GM12878 (cell line): Measurements from ENCODE around the gene CETP. TPM values are rescaled to one million over a fixed set of nuclear protein-coding genes. Genes with fewer than 3 reads are reported as not detected.

ENCODE experiments used
- ATAC-seq: fragments of 200-7000 bp; cut with Tn5 transposase; 3 replicates; pipeline ENCODE4 v1.9.1; 2020; ENCODE audit warnings: mild to moderate bottlenecking, moderate library complexity
- BruUV-seq: library from RNA; stranded (reverse); fragments of 400-500 nt; replicated peaks from 2 replicates; lab custom pipeline; 2021; lab: Mats Ljungman, UMichigan
- CTCF ChIA-PET: fragments of 300-600 bp; sonication (Branson Sonifier 250); formaldehyde crosslinking; extraction: SDS; loops from one replicate; lab custom pipeline; 2021; ENCODE audit warnings: inconsistent platforms; lab: Yijun Ruan, JAX
- POLR2A ChIA-PET: fragments of 350-600 bp; formaldehyde crosslinking; extraction: SDS; loops from one replicate; lab custom pipeline; 2021; ENCODE audit warnings: inconsistent platforms; lab: Charles Lee
- RAD21 ChIA-PET: fragments of 300-600 bp; sonication (Branson Sonifier 250); formaldehyde crosslinking; loops from one replicate; lab custom pipeline; 2023; ENCODE audit warnings: antibody characterized with exemption; ENCODE audit not compliant: unreplicated experiment; lab: Charles Lee
- SMC1A ChIA-PET: fragments of 300-600 bp; sonication (Branson Sonifier 250); formaldehyde crosslinking; loops from one replicate; lab custom pipeline; 2023; ENCODE audit not compliant: unreplicated experiment, uncharacterized antibody; lab: Charles Lee
- DNase-seq: peaks from one replicate; pipeline ENCODE4 v3.0.0-alpha.2; 2011; ENCODE audit warnings: low read depth, low spot score
- FAIRE-seq: peaks from 3 replicates; lab custom pipeline; 2011; peaks lifted over from hg19 to GRCh38; lab: Jason Lieb, UNC
- H2AFZ ChIP-seq: 2 replicates; pipeline ENCODE4 v1.6.0; 2011; ENCODE audit warnings: low read depth, low read length, control low read depth; ENCODE audit not compliant: control insufficient read depth
- H3K27ac ChIP-seq: 2 replicates; pipeline ENCODE4 v1.5.1; 2011; ENCODE audit warnings: control low read depth; ENCODE audit not compliant: control insufficient read depth, insufficient read depth
- H3K27me3 ChIP-seq, 2 experiments: replicated peaks in 1 of 2; 2 replicates each; pipeline versions ENCODE4 v1.6.0 to v1.6.1; 2011; ENCODE audit warnings: low read length in 1 of 2; ENCODE audit not compliant: control insufficient read depth in 2 of 2, insufficient read depth in 2 of 2
- H3K36me3 ChIP-seq, 2 experiments: 2 replicates each; pipeline ENCODE4 v1.5.1; 2011; ENCODE audit warnings: low read length in 1 of 2; ENCODE audit not compliant: control insufficient read depth in 2 of 2, insufficient read depth in 2 of 2
- H3K4me1 ChIP-seq: 2 replicates; pipeline ENCODE4 v1.6.1; 2011; ENCODE audit warnings: mild to moderate bottlenecking, low read length, moderate library complexity, mixed read lengths; ENCODE audit not compliant: control insufficient read depth, insufficient read depth
- H3K4me2 ChIP-seq: 2 replicates; pipeline ENCODE4 v1.6.0; 2011; ENCODE audit warnings: control low read depth; ENCODE audit not compliant: control insufficient read depth, insufficient read depth
- H3K4me3 ChIP-seq: fragments of 200-600 bp; sonication (generic); 2 replicates; pipeline ENCODE4 v1.5.1; 2016
- H3K79me2 ChIP-seq: 2 replicates; pipeline ENCODE4 v1.6.0; 2011; ENCODE audit warnings: low read length; ENCODE audit not compliant: control insufficient read depth, insufficient read depth
- H3K9ac ChIP-seq: 2 replicates; pipeline ENCODE4 v1.8.0; 2011; ENCODE audit warnings: low read length, control low read depth, mixed read lengths; ENCODE audit not compliant: control insufficient read depth, insufficient read depth
- H3K9me3 ChIP-seq: replicated peaks from 3 replicates; pipeline ENCODE4 v1.5.1; 2011; ENCODE audit warnings: mild to moderate bottlenecking, low read length; ENCODE audit not compliant: control insufficient read depth, insufficient read depth
- H4K20me1 ChIP-seq: 2 replicates; pipeline ENCODE4 v1.6.0; 2011; ENCODE audit not compliant: control insufficient read depth, insufficient read depth
- BACH1 ChIP-seq: fragments of 450-650 bp; IDR thresholded peaks from 2 replicates; pipeline ENCODE4 v1.6.1; 2017; ENCODE audit warnings: mild to moderate bottlenecking, borderline replicate concordance
- BCL11A ChIP-seq: IDR thresholded peaks from 2 replicates; pipeline ENCODE4 v1.6.1; 2011; ENCODE audit warnings: low read depth, low read length
- BMI1 ChIP-seq: fragments of 450-650 bp; IDR thresholded peaks from 2 replicates; pipeline ENCODE4 v1.6.1; 2016; ENCODE audit warnings: mild to moderate bottlenecking, moderate library complexity, borderline replicate concordance
- CBFB ChIP-seq: IDR thresholded peaks from 2 replicates; pipeline ENCODE4 v1.6.1; 2016; ENCODE audit warnings: antibody characterized with exemption, low read depth
- FOS ChIP-seq: IDR thresholded peaks from 3 replicates; pipeline ENCODE4 v1.6.1; 2011; ENCODE audit warnings: borderline replicate concordance; ENCODE audit not compliant: insufficient read length; ENCODE audit errors: extremely low read depth
- NFYB ChIP-seq: IDR thresholded peaks from 2 replicates; pipeline ENCODE4 v1.6.1; 2011; ENCODE audit warnings: low read depth, mild to moderate bottlenecking, low read length, improper control_type of control experiment, moderate library complexity; ENCODE audit not compliant: insufficient read depth
- PAX5 ChIP-seq: IDR thresholded peaks from 2 replicates; pipeline ENCODE4 v1.6.1; 2011; ENCODE audit warnings: low read depth, low read length, borderline replicate concordance
- PML ChIP-seq: IDR thresholded peaks from 2 replicates; pipeline ENCODE4 v1.6.1; 2012; ENCODE audit warnings: low read length, inconsistent platforms
- POLR2A ChIP-seq: IDR thresholded peaks from 2 replicates; pipeline ENCODE4 v1.6.1; 2011; ENCODE audit warnings: low read depth, mild to moderate bottlenecking, low read length
- POLR2AphosphoS2 ChIP-seq: IDR thresholded peaks from 2 replicates; pipeline ENCODE4 v1.6.1; 2011; ENCODE audit warnings: low read depth, mild to moderate bottlenecking, low read length, improper control_type of control experiment, moderate library complexity
- POLR2AphosphoS5 ChIP-seq: IDR thresholded peaks from 2 replicates; pipeline ENCODE4 v1.6.1; 2011; ENCODE audit warnings: mild to moderate bottlenecking, low read length, inconsistent platforms
- RAD21 ChIP-seq: IDR thresholded peaks from 2 replicates; pipeline ENCODE4 v1.6.1; 2011; ENCODE audit warnings: mild to moderate bottlenecking, low read depth, low read length, moderate library complexity; ENCODE audit not compliant: insufficient read depth
- SMAD5 ChIP-seq: IDR thresholded peaks from 2 replicates; pipeline ENCODE4 v1.6.1; 2016; ENCODE audit warnings: antibody characterized with exemption, low read depth
- SREBF2 ChIP-seq: IDR thresholded peaks from 2 replicates; pipeline ENCODE4 v1.6.1; 2012; ENCODE audit warnings: mild to moderate bottlenecking, low read length
- WGBS: methylation state at CpG from one replicate; pipeline ENCODE4 v1.1.6; 2016; ENCODE audit warnings: low lambda C conversion rate; ENCODE audit not compliant: insufficient replicate concordance, insufficient coverage; ENCODE audit errors: missing lambda C conversion rate; 5-methylcytosine and 5-hydroxymethylcytosine counted together
- in situ Hi-C: fragments of 300-500 bp; cut with MboI; formaldehyde crosslinking; loops from 9 replicates; pipeline ENCODE4 v1.14.3; 2018; ENCODE audit warnings: mixed read lengths
- intact Hi-C: fragments of 100-400 bp; cut with micrococcal nuclease; formaldehyde crosslinking; loops from one replicate; pipeline ENCODE4 v1.14.2; 2022; ENCODE audit not compliant: unreplicated experiment
- polyA plus RNA-seq, 11 experiments: library from polyadenylated mRNA; depleted of rRNA in 4 of 11; unstranded in 6 of 11; stranded (reverse) in 5 of 11; fragments of >200 nt; fragmentation: Nextera tagmentation in 4 of 11; fragmentation: Illumina TruSeq in 1 of 11; extraction: Ambion mirVana in 4 of 11; extraction: Trizol in 1 of 11; gene quantifications; 1 replicate in 1 of 11; 2 replicates in 10 of 11; pipeline versions ENCODE4 v1.2.1 to v1.2.3, GENCODE V29; 2011 to 2016; ENCODE audit warnings: inconsistent platforms in 2 of 11, missing spikeins in 2 of 11, low read depth in 1 of 11
- total RNA-seq, 4 experiments: library from RNA; depleted of rRNA in 3 of 4; stranded (reverse); fragments of >200 nt in 3 of 4; fragmentation: Illumina TruSeq in 1 of 4; extraction: Trizol in 1 of 4; gene quantifications; 2 replicates each; pipeline versions ENCODE4 v1.2.1 to v1.2.3, GENCODE V29; 2013 to 2021
- TF ChIP-seq, protein P1 (sequence below): fragments of 450-650 bp; IDR thresholded peaks from 2 replicates; pipeline ENCODE4 v1.6.1; 2017; ENCODE audit warnings: antibody characterized with exemption, mild to moderate bottlenecking, moderate library complexity
- TF ChIP-seq, protein P2 (sequence below): fragments of 450-650 bp; IDR thresholded peaks from 2 replicates; pipeline ENCODE4 v1.6.1; 2014; ENCODE audit warnings: mild to moderate bottlenecking

The CETP gene
- total and polyA plus RNA-seq, 10 of the 15 experiments (the other 5 are each of a cell fraction or from before 2014, with no cell fraction given), result 1.2 to 6.4 (median 2.1) TPM

DNA sequence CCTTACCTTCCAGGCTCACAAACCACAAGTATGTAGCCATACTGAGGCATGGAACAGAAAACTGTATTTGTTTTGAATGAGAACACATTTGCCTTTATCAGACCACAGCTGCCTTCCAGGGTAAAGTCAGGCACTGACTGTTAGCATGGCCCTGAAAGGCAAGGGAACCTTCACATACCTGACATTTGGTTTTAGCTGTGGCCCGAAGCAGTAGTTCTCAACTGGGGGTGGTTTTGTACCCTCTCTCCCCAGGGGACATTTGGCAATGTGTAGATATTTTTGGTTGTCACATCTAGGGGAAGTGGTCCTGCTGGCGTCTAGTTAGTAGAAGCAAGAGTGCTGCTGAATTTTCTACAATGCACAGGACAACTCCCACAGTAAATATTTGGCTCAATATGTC, 20.7 kb upstream of the CETP start (continued):
- peak; percentile 87 for TF ChIP-seq POLR2AphosphoS5
- no peak for TF ChIP-seq RAD21
- TF ChIP-seq POLR2AphosphoS2, result peak; percentile 68
- TF ChIP-seq, protein P1, sequence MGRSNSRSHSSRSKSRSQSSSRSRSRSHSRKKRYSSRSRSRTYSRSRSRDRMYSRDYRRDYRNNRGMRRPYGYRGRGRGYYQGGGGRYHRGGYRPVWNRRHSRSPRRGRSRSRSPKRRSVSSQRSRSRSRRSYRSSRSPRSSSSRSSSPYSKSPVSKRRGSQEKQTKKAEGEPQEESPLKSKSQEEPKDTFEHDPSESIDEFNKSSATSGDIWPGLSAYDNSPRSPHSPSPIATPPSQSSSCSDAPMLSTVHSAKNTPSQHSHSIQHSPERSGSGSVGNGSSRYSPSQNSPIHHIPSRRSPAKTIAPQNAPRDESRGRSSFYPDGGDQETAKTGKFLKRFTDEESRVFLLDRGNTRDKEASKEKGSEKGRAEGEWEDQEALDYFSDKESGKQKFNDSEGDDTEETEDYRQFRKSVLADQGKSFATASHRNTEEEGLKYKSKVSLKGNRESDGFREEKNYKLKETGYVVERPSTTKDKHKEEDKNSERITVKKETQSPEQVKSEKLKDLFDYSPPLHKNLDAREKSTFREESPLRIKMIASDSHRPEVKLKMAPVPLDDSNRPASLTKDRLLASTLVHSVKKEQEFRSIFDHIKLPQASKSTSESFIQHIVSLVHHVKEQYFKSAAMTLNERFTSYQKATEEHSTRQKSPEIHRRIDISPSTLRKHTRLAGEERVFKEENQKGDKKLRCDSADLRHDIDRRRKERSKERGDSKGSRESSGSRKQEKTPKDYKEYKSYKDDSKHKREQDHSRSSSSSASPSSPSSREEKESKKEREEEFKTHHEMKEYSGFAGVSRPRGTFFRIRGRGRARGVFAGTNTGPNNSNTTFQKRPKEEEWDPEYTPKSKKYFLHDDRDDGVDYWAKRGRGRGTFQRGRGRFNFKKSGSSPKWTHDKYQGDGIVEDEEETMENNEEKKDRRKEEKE, result 0 out of 2 replicates have a peak, but pooled peaks have one; percentile 37
- TF ChIP-seq CBFB, result peak; percentile 17; the same call in 1 of the 2 replicates
- peak; percentile 65 for TF ChIP-seq POLR2A
- TF ChIP-seq PAX5, result peak; percentile 37; the same call in 1 of the 2 replicates

DNA sequence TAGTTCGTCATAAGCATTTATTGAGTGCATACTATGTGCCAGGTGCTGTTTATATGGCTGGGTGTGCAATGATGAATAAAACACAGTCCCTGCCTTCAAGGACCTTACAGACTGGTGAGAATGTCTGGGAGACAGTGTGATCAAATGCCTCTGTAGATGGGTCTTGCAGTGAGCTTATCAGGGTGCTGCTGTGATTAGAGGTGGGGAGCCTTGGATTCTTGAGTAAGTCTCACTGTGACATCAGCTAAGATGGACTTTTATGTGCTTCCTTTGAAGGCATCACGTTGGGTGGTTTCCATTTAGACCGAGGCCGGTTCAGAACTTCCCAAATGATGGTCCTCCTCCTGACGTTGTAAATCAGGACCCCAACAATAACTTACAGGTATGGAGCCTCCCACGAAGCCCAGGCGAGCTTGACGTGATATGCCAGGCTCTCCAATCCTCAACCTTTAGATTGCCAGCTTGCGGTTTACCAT, 19.9 kb upstream of the CETP start:
- H3K79me2 ChIP-seq, result peaks cover 9% of the 10 kb centered on the region
- 5% methylated on average over 9 of the region's 9 CpGs for WGBS
- H3K36me3 ChIP-seq, result peaks cover 13 to 52% of the 10 kb centered on the region in 2 experiments
- ChIA-PET RAD21 (interaction anchor here (0.9 to 3.3 kb wide), 15 partner anchors 8 to 244 kb away, joined by 3 to 20 read pairs (median 4); partner anchors contain the start of genes HERPUD1, PSME3IP1 and RSPRY1), SMC1A (interaction anchor here (0.9 to 4.4 kb wide), 12 partner anchors 9 to 93 kb away, joined by 3 to 40 read pairs (median 5); partner anchors contain the start of gene HERPUD1), POLR2A (interaction anchor here (0.6 to 21.1 kb wide), 11 partner anchors 9 to 108 kb away, joined by 3 to 306 read pairs (median 6); partner anchors contain the start of gene HERPUD1), CTCF (interaction anchor here (0.6 to 2.5 kb wide), 12 partner anchors 8 to 152 kb away, joined by 3 to 25 read pairs (median 6); no protein-coding TSS in a partner anchor)
- H3K27me3 ChIP-seq, result no peaks in the 10 kb centered on the region
- FAIRE-seq (no peak), DNase-seq (no peak), ATAC-seq (peak; percentile 12)
- intact Hi-C loops, result no loop called here
- H3K9me3 ChIP-seq, result no peaks in the 10 kb centered on the region
- in situ Hi-C loops, result no loop called here
- H3K9ac ChIP-seq, result no peak overlapping the region
- no peak overlapping the region for H2AFZ ChIP-seq
- peak overlapping the region; percentile 26; the same call in 1 of the 2 replicates for H3K27ac ChIP-seq
- BruUV-seq, result no TSS peak
- peak overlapping the region; percentile 46 for H3K4me2 ChIP-seq
- H3K4me3 ChIP-seq, result no peak overlapping the region
- H3K4me1 ChIP-seq, result peaks cover 65% of the 10 kb centered on the region
- H4K20me1 ChIP-seq, result no peaks in the 10 kb centered on the region; the same call in 1 of the 2 replicates
- TF ChIP-seq SREBF2 (no peak), NFYB (no peak), BCL11A (no peak), FOS (no peak), PML (0 out of 2 replicates have a peak, but pooled peaks have one; percentile 22), BMI1 (peak; percentile 32; the same call in 1 of the 2 replicates), BACH1 (peak; percentile 74; the same call in 1 of the 2 replicates), POLR2AphosphoS5 (peak; percentile 86), SMAD5 (peak; percentile 73; the same call in 1 of the 2 replicates), POLR2AphosphoS2 (0 out of 2 replicates have a peak, but pooled peaks have one; percentile 58)
- TF ChIP-seq, protein P2, sequence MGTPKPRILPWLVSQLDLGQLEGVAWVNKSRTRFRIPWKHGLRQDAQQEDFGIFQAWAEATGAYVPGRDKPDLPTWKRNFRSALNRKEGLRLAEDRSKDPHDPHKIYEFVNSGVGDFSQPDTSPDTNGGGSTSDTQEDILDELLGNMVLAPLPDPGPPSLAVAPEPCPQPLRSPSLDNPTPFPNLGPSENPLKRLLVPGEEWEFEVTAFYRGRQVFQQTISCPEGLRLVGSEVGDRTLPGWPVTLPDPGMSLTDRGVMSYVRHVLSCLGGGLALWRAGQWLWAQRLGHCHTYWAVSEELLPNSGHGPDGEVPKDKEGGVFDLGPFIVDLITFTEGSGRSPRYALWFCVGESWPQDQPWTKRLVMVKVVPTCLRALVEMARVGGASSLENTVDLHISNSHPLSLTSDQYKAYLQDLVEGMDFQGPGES, result no peak
